Astrocyte (in vitro differentiated cells and primary cell): ENCODE measurements around the gene ANKRD23. TPM values are rescaled to one million over a fixed set of nuclear protein-coding genes. Genes with fewer than 3 reads are reported as not detected.

Experiments used
- DNase-seq: peaks from one replicate; pipeline ENCODE4 v3.0.0-alpha.2; 2010; ENCODE audit warnings: low read depth
- FAIRE-seq: peaks from 2 replicates; lab custom pipeline; 2011; peaks lifted over from hg19 to GRCh38; lab: Jason Lieb, UNC
- H2AFZ ChIP-seq: 2 replicates; pipeline ENCODE4 v1.6.0; 2012; ENCODE audit warnings: low read depth, low read length, inconsistent platforms
- H3K27ac ChIP-seq: 2 replicates; pipeline ENCODE4 v1.5.1; 2011; ENCODE audit warnings: low read depth, low read length, inconsistent platforms
- H3K27me3 ChIP-seq: 2 replicates; pipeline ENCODE4 v1.6.0; 2011; ENCODE audit warnings: low read length, inconsistent platforms; ENCODE audit not compliant: insufficient read depth
- H3K36me3 ChIP-seq: 2 replicates; pipeline ENCODE4 v1.5.1; 2011; ENCODE audit warnings: low read length, inconsistent platforms; ENCODE audit not compliant: insufficient read depth
- H3K4me1 ChIP-seq: 2 replicates; pipeline ENCODE4 v1.5.1; 2011; ENCODE audit warnings: low read length, inconsistent platforms; ENCODE audit not compliant: insufficient read depth
- H3K4me2 ChIP-seq: 2 replicates; pipeline ENCODE4 v1.6.0; 2012; ENCODE audit warnings: low read length, inconsistent platforms
- H3K4me3 ChIP-seq: 2 replicates; pipeline ENCODE4 v1.5.1; 2011; ENCODE audit warnings: low read depth, mild to moderate bottlenecking, low read length, inconsistent platforms; ENCODE audit not compliant: insufficient read depth
- H3K79me2 ChIP-seq: 2 replicates; pipeline ENCODE4 v1.6.0; 2012; ENCODE audit warnings: mild to moderate bottlenecking, low read length, inconsistent platforms; ENCODE audit not compliant: insufficient read depth
- H3K9ac ChIP-seq: 2 replicates; pipeline ENCODE4 v1.6.0; 2012; ENCODE audit warnings: mild to moderate bottlenecking, low read length, inconsistent platforms
- H3K9me3 ChIP-seq: 2 replicates; pipeline ENCODE4 v1.5.1; 2012; ENCODE audit warnings: low read depth, mild to moderate bottlenecking, low read length, inconsistent platforms; ENCODE audit not compliant: insufficient read depth
- H4K20me1 ChIP-seq: 2 replicates; pipeline ENCODE4 v1.6.0; 2012; ENCODE audit warnings: low read length, inconsistent platforms; ENCODE audit not compliant: insufficient read depth
- H3K27ac Mint-ChIP-seq: one replicate; pipeline ENCODE4 v1.8.0; 2021; ENCODE audit warnings: mild to moderate bottlenecking, mixed read lengths; ENCODE audit not compliant: unreplicated experiment
- H3K27me3 Mint-ChIP-seq: one replicate; pipeline ENCODE4 v1.8.0; 2021; ENCODE audit warnings: low read depth, mixed read lengths; ENCODE audit not compliant: unreplicated experiment
- H3K36me3 Mint-ChIP-seq: one replicate; pipeline ENCODE4 v1.8.0; 2021; ENCODE audit warnings: low read depth, mixed read lengths; ENCODE audit not compliant: unreplicated experiment
- H3K4me1 Mint-ChIP-seq: one replicate; pipeline ENCODE4 v1.8.0; 2021; ENCODE audit warnings: low read depth, mixed read lengths; ENCODE audit not compliant: unreplicated experiment
- H3K4me3 Mint-ChIP-seq: one replicate; pipeline ENCODE4 v1.8.0; 2021; ENCODE audit warnings: mild to moderate bottlenecking, moderate library complexity, mixed read lengths; ENCODE audit not compliant: unreplicated experiment
- H3K9me3 Mint-ChIP-seq: one replicate; pipeline ENCODE4 v1.8.0; 2021; ENCODE audit warnings: mild to moderate bottlenecking, mixed read lengths; ENCODE audit not compliant: unreplicated experiment
- CTCF ChIP-seq: IDR thresholded peaks from 2 replicates; pipeline ENCODE4 v1.5.1; 2011; ENCODE audit warnings: low read depth, mild to moderate bottlenecking, inconsistent platforms, low read length, moderate library complexity; ENCODE audit not compliant: insufficient read depth
- EZH2 ChIP-seq: IDR thresholded peaks from 2 replicates; pipeline ENCODE4 v1.6.1; 2012; ENCODE audit warnings: mild to moderate bottlenecking, low read length, inconsistent platforms; ENCODE audit not compliant: insufficient read depth
- total RNA-seq: library from RNA; stranded (reverse); gene quantifications from 2 replicates; pipeline ENCODE4 v1.2.1, GENCODE V29; 2021

Gene ANKRD23
- total RNA-seq, 1 donor from 2014 or later: 2.5 TPM

GRCh38 chr2:96859099-96859649 lies 15.4 kb upstream of the ANKRD23 start:
- H3K27me3 Mint-ChIP-seq: no peaks in the 10 kb centered on the region
- Histone ChIP-seq H3K4me3 (peak overlapping the region; percentile 81), H3K9me3 (no peaks in the 10 kb centered on the region), H3K36me3 (peaks cover 17% of the 10 kb centered on the region), H3K79me2 (peaks cover 25% of the 10 kb centered on the region), H3K4me2 (peak overlapping the region; percentile 98), H4K20me1 (peaks cover 60% of the 10 kb centered on the region), H3K27ac (no peak overlapping the region), H3K27me3 (no peaks in the 10 kb centered on the region), H3K9ac (peak overlapping the region; percentile 83), H3K4me1 (peaks cover 19% of the 10 kb centered on the region), H2AFZ (peak overlapping the region; percentile 77)
- H3K4me3 Mint-ChIP-seq: peak overlapping the region; percentile 68
- peaks cover 8% of the 10 kb centered on the region for H3K4me1 Mint-ChIP-seq
- no peak overlapping the region for H3K27ac Mint-ChIP-seq
- no peak for FAIRE-seq
- peaks cover 12% of the 10 kb centered on the region for H3K36me3 Mint-ChIP-seq
- H3K9me3 Mint-ChIP-seq: no peaks in the 10 kb centered on the region
- no peak for DNase-seq
- no peak for TF ChIP-seq CTCF
- TF ChIP-seq EZH2: no peak

GRCh38 chr2:96857667-96858372 lies 14.0 kb upstream of the ANKRD23 start, which contains the start of gene ANKRD39:
TSS of gene ANKRD39 (minus strand) at chr2:96858016. CDS start at chr2:96857987, 29 bp downstream.
- H3K9me3 ChIP-seq: no peaks in the 10 kb centered on the region
- H3K4me2 ChIP-seq: peak within 1 kb of the TSS; percentile 98
- Mint-ChIP-seq H3K36me3 (peaks cover 9% of the 10 kb centered on the region), H3K27ac (no peak within 1 kb of the TSS), H3K4me1 (peaks cover 8% of the 10 kb centered on the region), H3K27me3 (no peaks in the 10 kb centered on the region), H3K4me3 (peak within 1 kb of the TSS; percentile 90), H3K9me3 (no peaks in the 10 kb centered on the region)
- peak within 1 kb of the TSS; percentile 83 for H3K9ac ChIP-seq
- peaks cover 49% of the 10 kb centered on the region for H4K20me1 ChIP-seq
- H3K27ac ChIP-seq: peak within 1 kb of the TSS; percentile 40
- DNase-seq: peak; percentile 90
- no peak for TF ChIP-seq EZH2
- TF ChIP-seq CTCF: peak; percentile 45
- no peak for FAIRE-seq
- peaks cover 23% of the 10 kb centered on the region for H3K79me2 ChIP-seq
- peaks cover 19% of the 10 kb centered on the region for H3K4me1 ChIP-seq
- H3K4me3 ChIP-seq: peak within 1 kb of the TSS; percentile 81
- no peaks in the 10 kb centered on the region for H3K27me3 ChIP-seq
- H3K36me3 ChIP-seq: peaks cover 9% of the 10 kb centered on the region
- peak within 1 kb of the TSS; percentile 89 for H2AFZ ChIP-seq
